Parathyroid adenoma (tissue), 2 donors: ENCODE measurements around the gene SLF2.

Experiments used
- H2AFZ ChIP-seq: fragments of 300-600 bp; sonication (generic); one replicate; pipeline ENCODE4 v1.7.0; 2017; ENCODE audit warnings: antibody characterized with exemption, mild to moderate bottlenecking
- H3K27ac ChIP-seq: fragments of 300-600 bp; sonication (generic); one replicate; pipeline ENCODE4 v1.7.0; 2017
- H3K27me3 ChIP-seq: fragments of 300-600 bp; sonication (generic); one replicate; pipeline ENCODE4 v1.7.0; 2017; ENCODE audit warnings: low read length; ENCODE audit not compliant: control insufficient read depth, insufficient read depth
- H3K36me3 ChIP-seq: fragments of 300-600 bp; sonication (generic); one replicate; pipeline ENCODE4 v1.7.0; 2017; ENCODE audit warnings: low read length; ENCODE audit not compliant: control insufficient read depth, insufficient read depth
- H3K4me1 ChIP-seq: fragments of 300-600 bp; sonication (generic); one replicate; pipeline ENCODE4 v1.7.0; 2017; ENCODE audit warnings: control low read depth
- H3K4me2 ChIP-seq: fragments of 300-600 bp; sonication (generic); one replicate; pipeline ENCODE4 v1.7.0; 2017; ENCODE audit warnings: low read length
- H3K4me3 ChIP-seq: fragments of 300-600 bp; sonication (generic); one replicate; pipeline ENCODE4 v1.7.0; 2017; ENCODE audit warnings: low read depth, low read length
- H3K79me2 ChIP-seq: fragments of 300-600 bp; sonication (generic); one replicate; pipeline ENCODE4 v1.7.0; 2017; ENCODE audit warnings: control low read depth
- H3K9ac ChIP-seq: fragments of 300-600 bp; sonication (generic); one replicate; pipeline ENCODE4 v1.7.0; 2017; ENCODE audit warnings: mild to moderate bottlenecking
- H3K9me3 ChIP-seq: fragments of 300-600 bp; sonication (generic); one replicate; pipeline ENCODE4 v1.7.0; 2017; ENCODE audit warnings: low read length; ENCODE audit not compliant: control insufficient read depth
- CTCF ChIP-seq: fragments of 300-600 bp; sonication (generic); IDR thresholded peaks from one replicate; pipeline ENCODE4 v1.7.0; 2017; ENCODE audit warnings: antibody characterized with exemption, mild to moderate bottlenecking
- donor health status: primary hyperparathyroidism.

SLF2 gene

GRCh38 chr10:100977436-100977835 is 64.7 kb downstream of the SLF2 start:
- TF ChIP-seq CTCF = no peak
- no peak overlapping the region for H3K4me2 ChIP-seq
- H3K79me2 ChIP-seq = no peaks in the 10 kb centered on the region
- no peaks in the 10 kb centered on the region for H3K36me3 ChIP-seq
- no peak overlapping the region for H3K9ac ChIP-seq
- H2AFZ ChIP-seq = no peak overlapping the region
- H3K27me3 ChIP-seq = no peaks in the 10 kb centered on the region
- peaks cover 2% of the 10 kb centered on the region for H3K4me1 ChIP-seq
- H3K4me3 ChIP-seq = no peak overlapping the region
- H3K9me3 ChIP-seq = no peaks in the 10 kb centered on the region
- H3K27ac ChIP-seq = no peak overlapping the region

DNA sequence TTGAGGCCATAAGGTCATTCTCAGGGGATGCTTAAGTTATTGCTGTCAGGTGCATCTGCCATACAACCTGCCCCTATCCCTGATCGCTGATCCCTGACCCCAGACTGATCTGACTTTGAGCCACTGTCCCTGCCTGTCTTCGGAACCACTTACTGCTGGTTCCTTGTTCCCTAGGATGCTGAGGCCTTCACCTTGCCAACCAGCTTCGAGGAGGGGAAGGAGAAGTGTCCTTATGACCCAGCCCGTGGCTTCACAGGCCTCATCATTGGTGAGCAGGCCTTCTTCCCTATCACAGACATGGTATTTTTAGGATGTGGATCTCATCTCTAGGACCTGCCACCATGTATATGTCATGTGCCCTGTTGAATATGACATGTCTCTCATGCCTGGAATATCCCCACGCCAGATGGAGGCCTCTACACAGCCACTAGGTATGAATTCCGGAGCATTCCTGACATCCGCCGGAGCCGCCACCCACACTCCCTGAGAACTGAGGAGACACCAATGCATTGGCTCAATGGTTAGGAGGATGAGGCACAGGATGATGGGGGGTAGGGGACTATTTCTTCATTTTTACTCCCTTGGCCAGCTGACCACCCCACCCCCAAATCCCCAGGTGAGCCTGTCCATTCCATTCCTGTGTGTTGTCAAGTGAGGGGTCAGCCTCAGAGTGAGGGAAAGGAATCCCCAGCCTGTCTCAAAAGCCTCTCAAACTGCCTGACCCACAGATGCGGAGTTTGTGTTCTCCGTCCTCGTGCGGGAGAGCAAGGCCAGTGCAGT is 65.5 kb downstream of the SLF2 start:
- Histone ChIP-seq H3K36me3 (no peaks in the 10 kb centered on the region), H3K9me3 (no peaks in the 10 kb centered on the region), H3K27me3 (no peaks in the 10 kb centered on the region), H3K9ac (no peak overlapping the region), H3K27ac (no peak overlapping the region), H3K4me2 (no peak overlapping the region), H2AFZ (no peak overlapping the region), H3K4me3 (no peak overlapping the region), H3K79me2 (no peaks in the 10 kb centered on the region), H3K4me1 (peaks cover 2% of the 10 kb centered on the region)
- TF ChIP-seq CTCF = no peak

DNA sequence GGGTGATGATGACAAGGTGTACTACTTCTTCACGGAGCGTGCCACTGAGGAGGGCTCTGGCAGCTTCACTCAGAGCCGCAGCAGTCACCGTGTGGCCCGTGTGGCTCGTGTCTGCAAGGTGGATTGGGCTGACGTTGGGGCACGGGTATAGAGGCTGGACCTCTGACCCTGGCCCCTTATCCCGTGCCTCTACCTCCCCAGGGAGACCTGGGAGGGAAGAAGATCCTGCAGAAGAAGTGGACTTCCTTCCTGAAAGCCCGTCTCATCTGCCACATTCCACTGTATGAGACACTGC is 66.1 kb downstream of the SLF2 start:
- H3K27ac ChIP-seq = no peak overlapping the region
- TF ChIP-seq CTCF = no peak
- H3K36me3 ChIP-seq = no peaks in the 10 kb centered on the region

DNA sequence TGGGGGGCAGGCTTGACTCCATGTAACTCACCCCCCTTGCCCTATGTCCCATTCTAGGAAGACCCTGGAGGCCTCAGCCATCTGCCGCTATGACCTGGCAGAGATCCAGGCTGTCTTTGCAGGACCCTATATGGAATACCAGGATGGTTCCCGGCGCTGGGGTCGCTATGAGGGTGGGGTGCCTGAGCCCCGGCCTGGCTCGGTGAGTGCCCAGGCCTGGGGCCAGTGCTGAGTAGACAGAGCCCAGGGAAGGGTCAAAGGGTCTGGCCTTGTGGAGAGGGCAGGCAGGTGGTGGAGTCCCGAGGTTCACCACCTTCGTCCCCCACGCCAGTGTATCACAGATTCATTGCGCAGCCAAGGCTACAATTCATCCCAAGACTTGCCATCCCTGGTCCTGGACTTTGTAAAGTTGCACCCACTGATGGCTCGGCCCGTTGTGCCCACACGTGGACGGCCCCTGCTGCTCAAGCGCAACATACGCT is 67.1 kb downstream of the SLF2 start:
- Histone ChIP-seq H3K27me3 (no peaks in the 10 kb centered on the region), H3K4me2 (no peak overlapping the region), H3K36me3 (no peaks in the 10 kb centered on the region), H3K4me1 (peaks cover 2% of the 10 kb centered on the region), H3K4me3 (no peak overlapping the region), H3K79me2 (no peaks in the 10 kb centered on the region), H3K27ac (no peak overlapping the region), H3K9ac (no peak overlapping the region), H3K9me3 (no peaks in the 10 kb centered on the region), H2AFZ (no peak overlapping the region)
- TF ChIP-seq CTCF = no peak

More for the DNA sequence above, 66.1 kb downstream of the SLF2 start:
- Histone ChIP-seq H3K4me2 (no peak overlapping the region), H3K9me3 (no peaks in the 10 kb centered on the region), H2AFZ (no peak overlapping the region), H3K79me2 (no peaks in the 10 kb centered on the region), H3K27me3 (no peaks in the 10 kb centered on the region), H3K4me1 (peaks cover 2% of the 10 kb centered on the region), H3K9ac (no peak overlapping the region), H3K4me3 (no peak overlapping the region)

DNA sequence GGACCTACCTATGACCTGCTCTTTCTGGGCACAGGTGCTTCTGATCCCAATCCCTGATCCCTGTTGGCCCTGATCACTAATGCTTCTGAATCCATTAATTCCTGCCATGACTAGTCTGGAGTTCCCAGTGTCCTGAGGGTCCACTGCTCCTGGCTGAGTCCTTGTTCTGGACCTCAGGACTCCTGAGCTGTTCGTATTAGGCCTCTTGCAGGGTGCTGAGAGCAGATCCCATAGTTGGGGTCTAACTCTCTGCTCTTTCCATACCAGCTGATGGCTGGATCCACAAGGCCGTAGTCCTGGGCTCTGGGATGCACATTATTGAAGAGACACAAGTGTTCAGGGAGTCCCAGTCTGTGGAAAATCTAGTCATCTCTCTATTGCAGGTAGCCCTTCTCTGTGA is 67.5 kb downstream of the SLF2 start:
- H3K4me1 ChIP-seq = peaks cover 2% of the 10 kb centered on the region
- H3K36me3 ChIP-seq = no peaks in the 10 kb centered on the region
- no peak overlapping the region for H3K4me3 ChIP-seq
- no peak overlapping the region for H3K4me2 ChIP-seq
- H3K9ac ChIP-seq = no peak overlapping the region
- H3K9me3 ChIP-seq = no peaks in the 10 kb centered on the region
- H3K27me3 ChIP-seq = no peaks in the 10 kb centered on the region
- no peak overlapping the region for H3K27ac ChIP-seq
- no peaks in the 10 kb centered on the region for H3K79me2 ChIP-seq
- no peak overlapping the region for H2AFZ ChIP-seq
- no peak for TF ChIP-seq CTCF
